HG03175 (cell line): Measurements from ENCODE around the gene SHROOM1.

Experiments
- ATAC-seq: cut with Tn5 transposase; IDR thresholded peaks from one replicate; pipeline ENCODE4 v1.9.1; 2021; ENCODE audit warnings: mild to moderate bottlenecking, moderate library complexity; ENCODE audit not compliant: unreplicated experiment

SHROOM1 gene

GRCh38 chr5:132825033-132825833, 5.2 kb downstream of the SHROOM1 start:
- ATAC-seq, result no peak

GRCh38 chr5:132824426-132824825, 6.0 kb downstream of the SHROOM1 start:
- no peak for ATAC-seq

DNA sequence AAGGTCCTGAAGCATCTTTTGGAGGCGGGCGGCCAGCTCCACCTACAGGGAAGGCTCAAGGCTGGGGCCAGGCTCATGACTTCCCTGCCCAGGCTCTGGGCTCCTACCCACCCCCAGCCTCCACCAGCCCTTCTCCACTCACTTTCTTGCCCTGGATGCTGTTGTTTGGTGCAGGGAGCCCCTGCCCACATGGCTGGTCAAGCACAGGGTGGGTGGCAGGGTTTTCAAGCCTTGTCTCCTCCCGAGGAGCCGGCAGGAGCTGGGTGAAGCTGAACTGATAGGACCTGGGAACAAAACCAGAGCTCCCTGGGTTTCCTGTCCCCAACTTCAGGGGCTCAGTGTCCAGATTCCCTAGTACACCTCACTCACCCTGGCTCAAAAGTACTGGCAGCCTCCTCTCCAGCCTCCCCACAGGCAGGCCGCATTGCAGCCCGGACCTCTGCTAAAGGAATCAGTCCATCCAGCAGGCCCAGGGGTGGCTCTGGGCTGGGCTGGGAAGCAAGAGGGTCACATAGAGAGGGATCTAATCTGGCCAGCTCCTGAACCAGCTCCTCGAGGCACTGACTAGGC, 6.9 kb downstream of the SHROOM1 start:
- ATAC-seq, result no peak

- ATAC-seq, result no peak
Measured at GRCh38 chr5:132822650-132823480, 7.6 kb downstream of the SHROOM1 start.

DNA sequence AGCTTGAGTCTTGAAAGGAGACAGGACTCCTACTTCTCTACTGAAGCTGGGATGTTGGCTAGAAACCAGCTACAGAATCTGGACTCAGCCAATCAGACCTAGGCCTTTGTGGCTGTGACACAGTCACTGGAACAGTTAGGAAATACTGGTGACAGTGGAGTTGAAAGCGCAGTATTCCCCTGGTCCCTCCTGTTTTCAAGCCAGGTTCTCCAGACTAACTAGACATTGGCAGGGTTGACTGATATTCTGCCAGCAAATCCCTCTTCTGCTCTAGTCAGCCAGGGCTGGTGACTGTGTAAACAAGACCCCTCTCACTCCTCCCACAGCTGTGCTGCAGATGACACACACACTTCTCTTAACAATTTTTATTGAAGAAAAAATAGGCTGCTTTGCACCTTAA, 8.7 kb downstream of the SHROOM1 start:
- ATAC-seq, result no peak

DNA sequence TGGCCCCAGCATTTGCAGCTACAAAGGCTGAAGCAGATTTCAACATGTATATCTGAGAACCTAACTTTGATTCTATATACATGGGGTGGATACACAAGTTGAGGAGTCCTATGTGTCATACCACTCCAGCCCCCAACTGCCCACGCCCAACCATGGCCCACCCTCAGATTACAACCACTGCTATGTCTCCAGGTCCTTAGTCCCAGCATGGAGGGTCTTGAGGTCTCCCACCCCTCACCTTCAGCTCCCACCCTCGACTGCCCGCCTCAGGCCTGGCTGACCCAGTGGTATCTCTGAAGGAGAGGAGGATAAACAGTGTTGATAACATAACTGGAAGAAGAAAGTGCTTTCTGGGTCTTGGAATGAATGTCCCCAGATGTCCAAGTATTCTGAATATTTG, 9.1 kb downstream of the SHROOM1 start:
- ATAC-seq, result no peak

DNA sequence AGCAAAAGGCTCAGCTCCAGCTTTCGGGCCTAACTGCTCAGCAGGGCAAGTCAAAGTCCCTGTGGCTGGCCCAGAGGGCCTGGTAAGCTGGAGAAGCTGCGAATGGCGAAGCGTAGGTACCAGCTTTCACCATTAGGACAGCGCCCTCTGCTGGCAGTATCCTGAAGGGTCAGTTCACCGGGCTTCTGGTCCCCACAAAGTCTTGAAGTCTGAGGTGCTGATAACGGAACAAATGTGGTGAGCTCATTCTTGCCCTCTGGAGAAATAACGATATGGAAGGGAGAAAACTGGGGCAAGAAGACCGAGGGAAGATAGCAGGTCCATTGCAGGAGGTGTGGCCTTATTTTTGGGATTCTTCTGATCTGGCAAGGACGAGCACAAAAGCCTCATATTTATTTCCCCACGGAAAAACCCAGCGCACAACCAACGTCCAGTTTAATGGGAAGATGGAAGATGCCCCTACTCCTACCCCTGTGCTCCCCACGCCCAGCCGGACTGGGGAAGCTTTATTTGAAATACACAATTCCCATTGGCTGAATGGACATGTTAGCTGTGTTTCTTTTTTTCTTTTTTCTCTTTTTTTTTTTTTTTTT, 10.2 kb downstream of the SHROOM1 start:
- ATAC-seq, result peak; percentile 76

DNA sequence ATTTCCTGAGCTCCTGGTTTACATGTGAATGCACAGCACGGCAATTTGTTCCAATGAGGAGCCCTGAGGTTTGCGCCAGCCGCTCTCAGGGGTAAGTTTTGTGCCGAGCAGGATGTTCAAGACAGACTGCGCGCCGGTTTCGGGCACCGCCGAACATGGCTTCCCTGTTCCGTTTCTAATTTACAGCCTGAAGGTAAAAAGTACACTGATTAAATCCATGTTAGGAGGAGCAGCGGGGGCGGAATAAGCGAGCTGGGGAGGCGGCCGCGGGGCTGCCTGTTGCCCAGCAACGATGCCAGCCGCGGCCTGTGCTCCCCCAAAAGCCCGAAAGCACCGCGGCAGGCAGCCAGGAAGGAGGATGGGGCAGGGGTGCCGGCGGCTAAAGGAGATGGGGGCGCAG, 11.0 kb downstream of the SHROOM1 start:
- ATAC-seq, result no peak

- ATAC-seq, result no peak
Measured at GRCh38 chr5:132817011-132817410, 13.4 kb downstream of the SHROOM1 start.

GRCh38 chr5:132816554-132816953, 13.9 kb downstream of the SHROOM1 start:
- no peak for ATAC-seq

GRCh38 chr5:132816083-132816482, 14.4 kb downstream of the SHROOM1 start:
- ATAC-seq, result no peak

- ATAC-seq, result no peak
Measured at GRCh38 chr5:132815454-132815853, 15.0 kb downstream of the SHROOM1 start.

DNA sequence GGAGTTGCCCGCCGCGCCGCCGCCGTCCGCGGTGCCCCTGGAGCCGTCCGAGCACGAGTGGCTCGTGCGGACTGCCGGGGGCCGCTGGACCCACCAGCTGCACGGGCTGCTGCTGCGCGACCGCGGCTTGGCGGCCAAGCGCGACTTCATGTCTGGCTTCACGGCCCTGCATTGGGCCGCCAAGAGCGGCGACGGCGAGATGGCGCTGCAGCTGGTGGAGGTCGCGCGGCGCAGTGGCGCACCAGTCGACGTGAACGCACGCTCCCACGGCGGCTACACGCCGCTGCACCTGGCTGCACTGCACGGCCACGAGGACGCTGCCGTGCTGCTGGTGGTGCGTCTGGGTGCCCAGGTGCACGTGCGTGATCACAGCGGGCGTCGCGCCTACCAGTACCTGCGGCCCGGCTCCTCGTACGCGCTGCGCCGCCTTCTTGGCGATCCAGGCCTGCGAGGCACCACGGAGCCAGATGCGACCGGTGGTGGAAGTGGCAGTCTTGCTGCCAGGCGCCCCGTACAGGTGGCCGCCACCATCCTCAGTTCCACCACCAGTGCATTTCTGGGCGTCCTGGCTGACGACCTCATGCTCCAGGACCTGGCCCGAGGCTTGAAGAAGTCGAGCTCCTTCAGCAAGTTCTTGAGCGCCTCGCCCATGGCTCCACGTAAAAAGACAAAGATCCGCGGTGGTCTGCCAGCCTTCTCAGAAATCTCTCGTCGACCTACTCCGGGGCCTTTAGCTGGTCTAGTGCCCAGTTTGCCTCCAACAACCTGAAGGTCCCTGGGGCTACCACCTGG, 15.7 kb downstream of the SHROOM1 start:
- ATAC-seq, result no peak

GRCh38 chr5:132813599-132814502, 16.6 kb downstream of the SHROOM1 start:
- no peak for ATAC-seq

- no peak for ATAC-seq
Measured at GRCh38 chr5:132812781-132813598, 17.5 kb downstream of the SHROOM1 start, which contains the start of gene SOWAHA. Gene SOWAHA (plus strand): TSS chr5:132813302. CDS start chr5:132813622, 320 bp downstream.

GRCh38 chr5:132812123-132812765, 18.2 kb downstream of the SHROOM1 start:
- no peak for ATAC-seq

DNA sequence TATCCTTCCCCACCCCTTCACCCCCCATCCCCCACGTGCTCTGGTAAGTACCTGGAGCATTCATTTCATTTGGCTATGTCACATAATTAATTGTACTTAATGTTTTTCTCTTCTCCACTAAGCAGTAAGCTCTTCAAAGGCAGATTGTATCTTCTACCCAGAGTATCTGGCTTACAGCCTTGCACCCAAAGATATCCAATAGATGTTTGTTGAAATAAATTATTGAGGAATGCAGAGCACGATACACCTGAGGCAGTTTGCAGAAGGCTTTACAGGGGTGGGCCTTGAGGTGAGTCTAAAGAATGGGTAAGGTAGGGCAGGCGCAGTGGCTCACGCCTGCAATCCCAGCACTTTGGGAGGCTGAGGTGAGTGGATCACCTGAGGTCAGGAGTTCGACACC, 19.8 kb downstream of the SHROOM1 start:
- no peak for ATAC-seq

- no peak for ATAC-seq
Measured at GRCh38 chr5:132808866-132809265, 21.6 kb downstream of the SHROOM1 start.
